GM21515 (cell line): Measurements from ENCODE around the gene SMIM43.

ENCODE experiments used
- ATAC-seq: cut with Tn5 transposase; IDR thresholded peaks from one replicate; pipeline ENCODE4 v1.9.1; 2021; ENCODE audit not compliant: unreplicated experiment

SMIM43 gene

GRCh38 chr4:121764702-121765367 lies at the start of gene SMIM43:
Gene SMIM43, minus strand, starts transcription at chr4:121765164. Its CDS starts 59 bp downstream, at chr4:121765105.
- no peak for ATAC-seq

- ATAC-seq, result no peak
Measured at GRCh38 chr4:121814756-121815155, 49.8 kb upstream of the SMIM43 start.

DNA sequence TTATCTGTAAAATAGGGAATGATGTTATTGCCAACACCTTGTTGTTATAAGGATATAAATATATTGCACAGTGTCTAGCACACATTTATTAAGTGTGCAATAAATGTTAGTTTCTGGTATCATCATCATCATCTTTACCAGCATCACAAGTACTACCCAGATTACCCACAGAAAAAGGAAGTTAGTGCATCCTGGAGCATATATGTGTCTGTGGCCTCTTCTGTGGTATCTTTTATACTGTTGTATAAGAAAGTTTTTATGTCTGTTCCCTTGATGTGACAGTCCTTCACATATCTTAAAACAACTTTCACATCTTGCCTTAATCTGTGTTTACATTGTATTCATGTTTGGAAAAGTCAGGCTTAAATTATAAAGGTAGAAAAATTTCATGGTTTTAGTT lies 46.2 kb upstream of the SMIM43 start:
- ATAC-seq, result no peak

DNA sequence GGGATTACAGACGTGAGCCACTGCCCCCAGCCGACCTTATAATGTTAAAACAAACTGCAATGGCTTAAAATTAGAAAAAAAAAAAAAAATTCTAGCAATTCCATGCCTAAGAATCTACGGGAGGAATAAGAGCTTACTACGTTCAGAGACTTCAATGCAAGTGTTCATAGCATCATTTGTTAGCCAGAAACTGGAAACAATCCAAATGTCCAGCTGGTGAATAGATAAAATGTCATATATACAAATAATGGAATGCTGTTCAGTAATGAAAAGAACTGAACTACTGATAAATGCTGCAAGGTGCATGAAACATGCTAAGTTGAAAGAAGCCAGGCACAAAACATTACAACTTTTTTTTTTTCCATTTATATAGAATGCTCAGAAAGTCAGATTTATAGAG lies 41.4 kb upstream of the SMIM43 start:
- ATAC-seq, result no peak

GRCh38 chr4:121801715-121802075 lies 36.7 kb upstream of the SMIM43 start:
- no peak for ATAC-seq

- ATAC-seq, result peak; percentile 85
Measured at GRCh38 chr4:121800961-121801714, 36.2 kb upstream of the SMIM43 start, which contains the start of gene EXOSC9. Gene EXOSC9, plus strand, starts transcription at chr4:121801323. Its CDS starts 102 bp downstream, at chr4:121801425.

DNA sequence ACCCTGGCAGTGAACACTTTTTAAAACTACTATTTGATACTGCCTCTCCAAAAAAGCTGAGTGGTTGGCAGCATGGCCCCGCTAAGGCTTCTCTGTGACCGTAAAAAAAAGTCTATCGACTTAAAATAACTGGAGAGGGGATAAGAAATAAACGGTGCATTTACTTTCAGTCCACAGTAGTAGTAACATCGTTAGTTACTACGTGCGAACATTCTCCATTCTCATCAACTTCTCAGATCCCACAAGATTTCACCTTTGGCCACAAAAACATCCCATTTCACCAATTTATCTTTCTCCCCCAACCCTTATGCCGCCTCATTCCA lies 35.6 kb upstream of the SMIM43 start:
- ATAC-seq, result peak; percentile 33

DNA sequence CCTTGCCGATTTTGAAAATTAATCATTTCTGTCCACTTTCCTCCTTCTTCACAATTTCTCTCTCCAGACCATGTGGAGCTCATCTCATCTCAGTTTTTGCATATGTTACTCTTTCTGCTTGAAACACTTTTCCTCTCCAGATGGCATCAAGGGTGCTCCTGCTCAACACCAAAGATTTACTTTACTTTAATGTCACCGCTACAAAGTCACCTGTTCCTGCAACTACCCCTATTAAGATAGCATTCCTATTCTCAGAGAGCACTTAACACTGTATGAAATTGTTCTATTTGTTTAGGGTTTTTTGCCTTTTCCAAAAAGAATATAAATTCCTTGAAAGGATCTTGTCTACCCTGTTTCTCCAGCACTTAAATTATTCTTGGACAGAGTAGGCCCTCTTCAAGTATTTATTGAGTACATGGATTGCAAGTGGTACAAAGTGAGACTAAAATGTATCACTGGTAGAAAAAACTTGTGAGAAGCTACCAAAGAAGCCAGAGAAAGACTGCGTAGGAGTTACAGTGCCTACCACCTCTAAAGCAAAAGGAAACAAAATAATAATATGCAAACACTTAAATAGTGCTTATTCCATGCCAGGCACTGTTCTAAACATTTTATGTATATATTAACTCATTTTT lies 35.0 kb upstream of the SMIM43 start:
- no peak for ATAC-seq

- no peak for ATAC-seq
Measured at GRCh38 chr4:121799208-121799823, 34.4 kb upstream of the SMIM43 start.

- no peak for ATAC-seq
Measured at GRCh38 chr4:121796283-121796682, 31.3 kb upstream of the SMIM43 start.

- ATAC-seq, result no peak
Measured at GRCh38 chr4:121794505-121795188, 29.7 kb upstream of the SMIM43 start.

GRCh38 chr4:121792966-121793365 lies 28.0 kb upstream of the SMIM43 start:
- no peak for ATAC-seq

DNA sequence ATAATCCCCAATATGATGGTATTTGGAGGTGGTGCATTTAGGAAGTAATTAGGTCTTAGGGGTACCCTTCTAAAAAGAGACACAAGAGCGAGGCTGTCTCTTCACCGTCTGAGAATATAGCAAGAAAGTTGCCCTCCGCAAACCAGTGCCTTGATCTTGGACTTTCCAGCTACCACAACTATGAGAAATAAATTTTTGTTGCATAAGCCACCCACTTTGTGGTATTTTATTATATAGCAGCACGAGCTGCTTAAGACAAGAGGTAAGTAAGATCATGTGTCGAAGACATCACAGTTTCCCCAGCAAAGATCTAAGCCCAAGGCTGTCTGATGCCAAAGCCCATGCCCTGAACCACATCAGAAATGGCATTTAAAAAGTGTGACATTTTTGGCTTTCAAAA lies 26.5 kb upstream of the SMIM43 start:
- ATAC-seq, result no peak

- ATAC-seq, result no peak
Measured at GRCh38 chr4:121790976-121791375, 26.0 kb upstream of the SMIM43 start.

GRCh38 chr4:121789960-121790829 lies 25.2 kb upstream of the SMIM43 start:
- ATAC-seq, result no peak

DNA sequence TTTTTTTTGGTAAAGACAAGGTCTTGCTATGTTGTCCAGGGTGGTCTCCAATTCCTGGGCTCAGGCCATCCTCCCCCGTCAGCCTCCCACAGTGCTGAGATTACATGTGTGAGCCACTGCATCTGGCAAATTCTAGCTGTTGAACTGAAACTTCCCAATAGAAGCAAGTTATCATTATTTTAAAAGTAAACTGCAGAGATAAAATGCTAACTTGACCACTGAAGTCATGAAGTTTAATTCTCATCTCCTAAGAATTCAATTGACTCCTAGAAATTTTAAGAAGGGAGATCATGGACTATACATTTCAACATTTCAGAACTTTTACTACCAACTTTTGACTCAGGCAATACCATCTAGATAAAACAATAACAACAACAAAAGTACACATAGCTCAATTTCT lies 24.5 kb upstream of the SMIM43 start:
- ATAC-seq, result no peak

DNA sequence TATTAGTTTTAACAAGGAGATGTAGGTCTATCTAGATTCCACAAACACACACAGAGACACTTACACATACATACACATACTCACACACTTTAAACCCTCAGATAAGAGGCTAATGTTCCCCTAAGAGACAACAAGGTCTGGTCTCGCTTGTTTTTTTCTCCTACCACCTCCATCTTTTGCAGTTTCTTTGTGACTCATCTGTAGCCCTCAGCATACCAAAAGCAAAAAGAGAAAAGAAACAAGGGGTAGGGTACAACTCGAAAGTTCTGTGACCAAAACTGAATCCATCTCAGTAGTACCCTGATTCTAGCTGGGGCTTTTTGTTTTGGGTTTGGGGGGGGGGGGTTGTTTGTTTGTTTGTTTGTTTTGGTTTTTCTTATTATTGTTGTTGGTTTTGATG lies 23.9 kb upstream of the SMIM43 start:
- ATAC-seq, result peak; percentile 93

DNA sequence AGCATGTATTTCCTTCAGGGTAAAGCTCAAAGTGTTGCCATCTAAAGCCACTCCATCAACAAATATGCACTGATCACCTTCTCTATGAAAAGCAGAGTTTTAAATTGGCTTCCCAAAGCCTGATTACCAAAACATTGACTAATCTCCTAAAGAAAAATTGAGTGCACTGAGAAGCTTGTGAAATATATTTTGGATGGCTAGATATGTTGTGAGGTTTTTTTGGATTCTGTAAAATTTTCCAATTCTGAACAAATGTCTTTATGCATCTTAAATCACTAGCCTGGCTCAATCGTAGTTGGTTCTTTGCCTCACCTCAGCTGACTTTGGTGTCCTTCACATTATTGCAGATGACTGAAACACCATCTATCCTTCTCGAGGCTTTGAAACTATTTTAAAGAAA lies 21.3 kb upstream of the SMIM43 start:
- no peak for ATAC-seq

- ATAC-seq, result no peak
Measured at GRCh38 chr4:121785479-121785878, 20.5 kb upstream of the SMIM43 start.

- ATAC-seq, result no peak
Measured at GRCh38 chr4:121784975-121785374, 20.0 kb upstream of the SMIM43 start.
